ENCODE measurements around the gene ICE2.

Gene ICE2

DNA sequence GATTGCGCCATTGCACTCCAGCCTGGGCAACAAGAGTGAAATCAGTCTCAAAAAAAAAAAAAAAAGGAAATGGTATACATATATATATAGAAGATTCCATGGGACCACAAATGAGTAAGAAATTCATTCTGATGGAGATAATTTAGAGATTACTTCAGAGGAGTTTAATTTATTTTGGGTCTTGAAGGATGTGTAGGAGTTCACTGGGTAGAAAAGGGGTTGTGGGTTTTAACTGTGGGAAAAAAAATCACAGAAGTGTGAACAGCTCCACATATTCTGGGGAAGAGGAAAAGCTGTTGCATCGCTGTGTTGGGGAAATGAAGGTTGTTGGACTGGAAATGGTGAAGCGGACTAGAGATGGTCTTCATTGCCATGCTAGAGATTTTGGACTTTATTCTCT, 4.1 kb upstream of the ICE2 start:
- no peak for TF ChIP-seq CTCF (IDR thresholded peaks at IDR 0.05; ENCODE audit: control insufficient read depth, insufficient read depth, low read depth, low read length, missing control alignments)
- DNase-seq (ENCODE audit: low read depth), result no peak

DNA sequence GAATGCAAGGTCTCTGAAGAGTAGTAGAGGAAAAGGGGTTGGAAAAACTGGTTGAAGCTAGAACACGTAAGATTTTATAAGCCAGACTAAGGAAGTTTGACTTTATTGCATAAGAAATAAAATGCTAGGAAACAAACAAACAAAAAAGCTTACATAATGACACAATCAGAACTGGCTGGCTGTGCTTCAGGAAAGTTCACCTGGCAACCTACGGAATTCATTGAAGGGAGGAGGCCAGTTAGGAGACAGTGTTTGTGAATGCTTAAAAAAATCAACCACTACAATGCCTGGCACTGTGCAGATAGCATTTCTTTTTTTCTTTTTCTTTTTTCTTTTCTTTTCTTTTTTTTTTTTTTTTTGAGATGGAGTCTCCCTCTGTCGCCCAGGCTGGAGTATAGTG, 1.9 kb upstream of the ICE2 start:
- no peak overlapping the region for H3K4me3 ChIP-seq (ENCODE audit: control insufficient read depth, low read depth, low read length)
- no peak for TF ChIP-seq CTCF (IDR thresholded peaks at IDR 0.05; ENCODE audit: control insufficient read depth, insufficient read depth, low read depth, low read length, missing control alignments)
- no peak for DNase-seq (ENCODE audit: low read depth)

More for the DNA sequence above, 4.1 kb upstream of the ICE2 start:
- no peak overlapping the region for H3K4me3 ChIP-seq (ENCODE audit: control insufficient read depth, low read depth, low read length)

GRCh38 chr15:60480149-60480548, 1.2 kb upstream of the ICE2 start:
- H3K4me3 ChIP-seq (ENCODE audit: control insufficient read depth, low read depth, low read length), result no peak overlapping the region
- DNase-seq (ENCODE audit: low read depth), result no peak

GRCh38 chr15:60479361-60480110, 594 bp upstream of the ICE2 start:
- TF ChIP-seq CTCF (IDR thresholded peaks at IDR 0.05; ENCODE audit: control insufficient read depth, insufficient read depth, low read depth, low read length, missing control alignments), result no peak
- H3K4me3 ChIP-seq (ENCODE audit: control insufficient read depth, low read depth, low read length), result peak overlapping the region; percentile 77
- DNase-seq (ENCODE audit: low read depth), result no peak

More at GRCh38 chr15:60480149-60480548, 1.2 kb upstream of the ICE2 start:
- no peak for TF ChIP-seq CTCF (IDR thresholded peaks at IDR 0.05; ENCODE audit: control insufficient read depth, insufficient read depth, low read depth, low read length, missing control alignments)

GRCh38 chr15:60477916-60478565, 901 bp downstream of the ICE2 start:
- peak overlapping the region; percentile 77 for H3K4me3 ChIP-seq (ENCODE audit: control insufficient read depth, low read depth, low read length)
- TF ChIP-seq CTCF (IDR thresholded peaks at IDR 0.05; ENCODE audit: control insufficient read depth, insufficient read depth, low read depth, low read length, missing control alignments), result no peak
- DNase-seq (ENCODE audit: low read depth), result no peak

DNA sequence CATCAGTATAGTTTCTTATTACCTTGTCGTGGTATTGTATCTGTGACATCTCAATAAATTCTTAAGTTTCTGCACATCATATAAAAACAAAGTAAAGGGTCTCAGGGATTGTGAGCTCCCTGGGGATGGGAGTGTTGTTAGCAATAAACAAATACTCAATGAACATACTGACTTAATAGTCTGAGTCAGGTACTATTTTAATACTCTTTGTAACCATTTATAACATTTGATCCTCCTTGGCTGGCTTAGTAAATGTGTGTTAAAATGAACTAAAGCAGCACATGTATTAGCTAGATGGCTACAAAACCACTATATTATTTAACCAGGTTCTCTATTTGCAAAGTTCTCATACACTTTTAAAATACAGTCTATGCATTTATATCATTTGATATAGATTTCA, 1.8 kb downstream of the ICE2 start:
- H3K4me3 ChIP-seq (ENCODE audit: control insufficient read depth, low read depth, low read length), result no peak overlapping the region
- no peak for DNase-seq (ENCODE audit: low read depth)

More for the DNA sequence above, 1.8 kb downstream of the ICE2 start:
- TF ChIP-seq CTCF (IDR thresholded peaks at IDR 0.05; ENCODE audit: control insufficient read depth, insufficient read depth, low read depth, low read length, missing control alignments), result no peak
